H9 (cell line): ENCODE measurements around the gene DAAM1. TPM values are rescaled to one million over a fixed set of nuclear protein-coding genes. Genes with fewer than 3 reads are reported as not detected.

Experiments
- DNase-seq: peaks from one replicate; pipeline ENCODE4 v3.0.0-alpha.2; 2017
- H2AFZ ChIP-seq: one replicate; pipeline ENCODE4 v1.6.1; 2013; ENCODE audit warnings: mild to moderate bottlenecking, low read length, control low read depth, moderate library complexity
- H2AK5ac ChIP-seq: 2 replicates; pipeline ENCODE4 v1.6.1; 2013; ENCODE audit warnings: low read length, control low read depth, mixed read lengths; ENCODE audit not compliant: insufficient read length
- H2BK120ac ChIP-seq: one replicate; pipeline ENCODE4 v1.6.1; 2013; ENCODE audit warnings: low read depth, mild to moderate bottlenecking, low read length, control low read depth, inconsistent platforms; ENCODE audit not compliant: poor library complexity, severe bottlenecking
- H2BK12ac ChIP-seq: 2 replicates; pipeline ENCODE4 v1.6.1; 2013; ENCODE audit warnings: low read length, control low read depth, mixed read lengths, low read depth; ENCODE audit not compliant: insufficient read length
- H2BK15ac ChIP-seq: 2 replicates; pipeline ENCODE4 v1.6.1; 2013; ENCODE audit warnings: low read depth, low read length, control low read depth
- H2BK20ac ChIP-seq: one replicate; pipeline ENCODE4 v1.6.1; 2013; ENCODE audit warnings: low read depth, mild to moderate bottlenecking, low read length, control low read depth, inconsistent platforms; ENCODE audit not compliant: poor library complexity, severe bottlenecking
- H2BK5ac ChIP-seq: 2 replicates; pipeline ENCODE4 v1.6.1; 2013; ENCODE audit warnings: low read length, control low read depth, mixed read lengths; ENCODE audit not compliant: insufficient read length
- H3K14ac ChIP-seq: 2 replicates; pipeline ENCODE4 v1.6.1; 2013; ENCODE audit warnings: low read length, control low read depth; ENCODE audit not compliant: insufficient read depth
- H3K18ac ChIP-seq: 2 replicates; pipeline ENCODE4 v1.6.1; 2013; ENCODE audit warnings: low read depth, mild to moderate bottlenecking, mixed read lengths, low read length, control low read depth; ENCODE audit not compliant: insufficient read length
- H3K23ac ChIP-seq: 2 replicates; pipeline ENCODE4 v1.6.1; 2013; ENCODE audit warnings: low read length, control low read depth, mixed read lengths, low read depth; ENCODE audit not compliant: insufficient read length
- H3K23me2 ChIP-seq: 2 replicates; pipeline ENCODE4 v1.6.1; 2013; ENCODE audit warnings: low read depth, mild to moderate bottlenecking, mixed read lengths, low read length, control low read depth; ENCODE audit not compliant: insufficient read length, poor library complexity, severe bottlenecking
- H3K27ac ChIP-seq: 2 replicates; pipeline ENCODE4 v1.5.1; 2013; ENCODE audit warnings: low read length, control low read depth, mixed read lengths, low read depth; ENCODE audit not compliant: insufficient read length
- H3K27me3 ChIP-seq: 2 replicates; pipeline ENCODE4 v1.6.1; 2013; ENCODE audit warnings: low read length, control low read depth, inconsistent platforms; ENCODE audit not compliant: insufficient read depth
- H3K4ac ChIP-seq: 2 replicates; pipeline ENCODE4 v1.6.1; 2013; ENCODE audit warnings: low read depth, mild to moderate bottlenecking, control low read depth, inconsistent platforms, low read length, moderate library complexity
- H3K4me1 ChIP-seq: 2 replicates; pipeline ENCODE4 v1.6.1; 2013; ENCODE audit warnings: low read length, control low read depth, inconsistent platforms; ENCODE audit not compliant: insufficient read depth
- H3K4me2 ChIP-seq: 2 replicates; pipeline ENCODE4 v1.6.1; 2013; ENCODE audit warnings: low read length, control low read depth, mixed read lengths; ENCODE audit not compliant: insufficient read length, insufficient read depth
- H3K56ac ChIP-seq: 2 replicates; pipeline ENCODE4 v1.6.1; 2013; ENCODE audit warnings: low read depth, mild to moderate bottlenecking, mixed read lengths, low read length, control low read depth; ENCODE audit not compliant: insufficient read length
- H3K79me1 ChIP-seq: 2 replicates; pipeline ENCODE4 v1.6.1; 2013; ENCODE audit warnings: low read depth, mild to moderate bottlenecking, moderate library complexity, low read length, control low read depth, inconsistent platforms; ENCODE audit not compliant: insufficient read depth, poor library complexity, severe bottlenecking
- H3K79me2 ChIP-seq: 2 replicates; pipeline ENCODE4 v1.6.1; 2013; ENCODE audit warnings: low read length, control low read depth, inconsistent platforms; ENCODE audit not compliant: insufficient read depth
- H3K9ac ChIP-seq: 2 replicates; pipeline ENCODE4 v1.6.1; 2013; ENCODE audit warnings: low read length, control low read depth, mixed read lengths; ENCODE audit not compliant: insufficient read length; ENCODE audit errors: extremely low read depth
- H3K9me3 ChIP-seq: one replicate; pipeline ENCODE4 v1.6.1; 2013; ENCODE audit warnings: low read depth, low read length, inconsistent platforms; ENCODE audit not compliant: control insufficient read depth
- H3T11ph ChIP-seq: one replicate; pipeline ENCODE4 v1.6.1; 2013; ENCODE audit warnings: mild to moderate bottlenecking, low read length, control low read depth, inconsistent platforms
- H4K20me1 ChIP-seq: one replicate; pipeline ENCODE4 v1.6.1; 2013; ENCODE audit not compliant: control insufficient read depth, insufficient read length, insufficient read depth
- H4K5ac ChIP-seq: 2 replicates; pipeline ENCODE4 v1.6.1; 2013; ENCODE audit warnings: low read depth, mild to moderate bottlenecking, mixed read lengths, low read length, control low read depth; ENCODE audit not compliant: insufficient read length
- H4K8ac ChIP-seq: replicated peaks from 2 replicates; pipeline ENCODE4 v1.6.1; 2013; ENCODE audit warnings: low read length, control low read depth, mixed read lengths, low read depth; ENCODE audit not compliant: insufficient read length
- H4K91ac ChIP-seq: 2 replicates; pipeline ENCODE4 v1.6.1; 2013; ENCODE audit warnings: low read depth, mild to moderate bottlenecking, moderate library complexity, mixed read lengths, low read length, control low read depth; ENCODE audit not compliant: insufficient read length
- H3K27ac Mint-ChIP-seq, 3 experiments: 2 replicates in 2 of 3; 3 replicates in 1 of 3; pipeline ENCODE4 v1.8.0; 2020 to 2021; ENCODE audit warnings: mixed read lengths in 3 of 3, mild to moderate bottlenecking in 1 of 3, moderate library complexity in 1 of 3
- H3K27me3 Mint-ChIP-seq: 2 replicates; pipeline ENCODE4 v1.8.0; 2021; ENCODE audit warnings: low read depth, mild to moderate bottlenecking, moderate library complexity, mixed read lengths
- H3K36me3 Mint-ChIP-seq, 3 experiments: 2 replicates in 2 of 3; 3 replicates in 1 of 3; pipeline ENCODE4 v1.8.0; 2020 to 2021; ENCODE audit warnings: low read depth in 3 of 3, mixed read lengths in 3 of 3; ENCODE audit not compliant: insufficient read depth in 1 of 3
- H3K4me1 Mint-ChIP-seq, 2 experiments: 2 replicates each; pipeline ENCODE4 v1.8.0; 2020; ENCODE audit warnings: mixed read lengths in 2 of 2
- H3K4me3 Mint-ChIP-seq, 2 experiments: 2 replicates in 1 of 2; 3 replicates in 1 of 2; pipeline ENCODE4 v1.8.0; 2020 to 2021; ENCODE audit warnings: mild to moderate bottlenecking in 2 of 2, mixed read lengths in 2 of 2, moderate library complexity in 1 of 2
- H3K9me3 Mint-ChIP-seq, 2 experiments: 2 replicates in 1 of 2; 3 replicates in 1 of 2; pipeline ENCODE4 v1.8.0; 2020; ENCODE audit warnings: mild to moderate bottlenecking in 2 of 2, mixed read lengths in 2 of 2, moderate library complexity in 1 of 2
- CTCF ChIP-seq: fragments of 200-600 bp; sonication (generic); conservative IDR thresholded peaks from 3 replicates; pipeline ENCODE4 v1.8.0; 2021; ENCODE audit warnings: antibody characterized with exemption, mild to moderate bottlenecking
- WGBS: extraction: QIAGEN DNeasy Blood & Tissue Kit; methylation state at CpG from one replicate; pipeline ENCODE4 v1.1.7; 2013; ENCODE audit warnings: missing lambda C conversion rate, low lambda C conversion rate, mixed read lengths; ENCODE audit not compliant: insufficient read length; ENCODE audit errors: extremely low coverage; 5-methylcytosine and 5-hydroxymethylcytosine counted together
- total RNA-seq: library from RNA; stranded (reverse); gene quantifications from 2 replicates; pipeline ENCODE4 v1.2.1, GENCODE V29; 2021

The DAAM1 gene
- total RNA-seq, 1 experiment from 2014 or later: 19.5 TPM

GRCh38 chr14:59374048-59374447, 185.6 kb downstream of the DAAM1 start:
- no peaks in the 10 kb centered on the region for H3K36me3 Mint-ChIP-seq
- H3K27ac Mint-ChIP-seq: 0 out of 7 replicates have a peak overlapping the region, but pooled peaks of 1 of the 3 experiments have one; percentile 5
- no peaks in the 10 kb centered on the region for H3K9me3 Mint-ChIP-seq
- H3K27ac ChIP-seq: no peak overlapping the region
- H3K23ac ChIP-seq: no peak overlapping the region
- no peaks in the 10 kb centered on the region for H3K23me2 ChIP-seq
- no peak overlapping the region for H3K9ac ChIP-seq
- no peak overlapping the region for H2AK5ac ChIP-seq
- H3K18ac ChIP-seq: no peak overlapping the region
- H3K9me3 ChIP-seq: no peaks in the 10 kb centered on the region
- H3K79me2 ChIP-seq: no peaks in the 10 kb centered on the region
- no peak overlapping the region for H4K91ac ChIP-seq
- no peak overlapping the region for H2BK12ac ChIP-seq
- H3K4me1 ChIP-seq: no peaks in the 10 kb centered on the region
- H3K4me1 Mint-ChIP-seq: peaks cover 5 to 6% of the 10 kb centered on the region in 2 experiments
- no peak overlapping the region for H2AFZ ChIP-seq
- H4K5ac ChIP-seq: no peak overlapping the region
- no peaks in the 10 kb centered on the region for H3K27me3 ChIP-seq
- no peak overlapping the region for H2BK120ac ChIP-seq
- H2BK20ac ChIP-seq: no peak overlapping the region
- H3K4me2 ChIP-seq: no peak overlapping the region
- no peaks in the 10 kb centered on the region for H3K27me3 Mint-ChIP-seq
- H2BK15ac ChIP-seq: no peak overlapping the region
- no peak overlapping the region for H3K4ac ChIP-seq
- no CpG with 5 or more reads among the region's 3 CpGs for WGBS
- no peaks in the 10 kb centered on the region for H4K20me1 ChIP-seq
- no peak overlapping the region for H3K4me3 Mint-ChIP-seq
- no peak overlapping the region for H3K14ac ChIP-seq
- H3K79me1 ChIP-seq: no peaks in the 10 kb centered on the region
- no peak for TF ChIP-seq CTCF
- no peak overlapping the region for H3K56ac ChIP-seq
- H4K8ac ChIP-seq: no peak overlapping the region
- H2BK5ac ChIP-seq: no peak overlapping the region
- no peak for DNase-seq
- no peak overlapping the region for H3T11ph ChIP-seq
